ENCODE data around the gene PRPS1L1.

Gene PRPS1L1

DNA sequence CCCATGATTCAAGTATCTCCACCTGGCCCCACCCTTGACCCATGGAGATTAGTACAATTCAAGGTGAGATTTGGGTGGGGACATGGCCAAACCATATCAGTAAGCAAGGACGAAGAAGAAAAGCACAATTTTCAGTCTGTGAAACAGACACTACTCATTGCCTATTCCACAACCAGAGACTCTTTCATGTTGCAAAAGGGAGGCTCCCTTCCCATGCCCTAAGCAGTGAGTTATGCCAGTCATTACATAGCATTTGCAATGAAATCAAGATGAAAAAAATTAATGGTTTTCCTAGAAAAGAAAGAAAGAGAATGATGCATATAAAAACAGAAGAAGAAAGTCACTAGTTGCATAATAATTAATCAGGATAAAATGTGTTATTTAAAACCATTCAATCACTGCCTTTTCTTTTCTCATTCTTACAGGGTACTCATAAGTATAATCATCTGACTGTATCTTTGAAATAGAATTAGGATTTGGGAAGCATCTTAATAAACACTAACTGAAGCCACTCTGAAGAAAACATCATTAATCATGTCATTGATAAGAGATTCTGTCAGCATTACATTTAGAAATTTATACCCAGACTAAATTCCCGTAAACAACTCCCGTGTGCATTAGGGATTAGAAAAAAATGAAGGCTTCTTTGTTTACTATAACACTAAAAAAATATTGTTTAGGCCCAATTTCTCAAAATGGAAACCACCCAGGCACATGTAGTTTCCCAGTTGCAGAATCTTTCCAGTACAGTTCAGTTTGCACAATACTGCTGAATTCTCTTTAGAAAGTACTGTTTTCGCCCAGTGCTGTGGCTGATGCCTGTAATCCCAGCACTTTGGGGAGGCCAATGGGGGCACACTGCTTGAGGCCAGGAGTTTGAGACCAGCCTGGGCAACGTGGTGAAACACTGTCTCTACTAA is 9.1 kb downstream of the PRPS1L1 start:
- H3K4me1 ChIP-seq (ENCODE audit: control insufficient read depth, low read length) = no peaks in the 10 kb centered on the region
- H3K4me3 ChIP-seq (ENCODE audit: low read length) = no peak overlapping the region
- peaks cover 4% of the 10 kb centered on the region; the same call in 1 of the 2 replicates for H3K27me3 ChIP-seq (ENCODE audit: control insufficient read depth, low read length)
- no peaks in the 10 kb centered on the region for H3K79me2 ChIP-seq (ENCODE audit: control insufficient read depth, low read length)
- no peaks in the 10 kb centered on the region for H3K9me3 ChIP-seq (ENCODE audit: control insufficient read depth, insufficient read depth, low read length)
- no peaks in the 10 kb centered on the region for H3F3A ChIP-seq (ENCODE audit: control insufficient read depth, insufficient read depth)
- H3K9me2 ChIP-seq (replicated peaks; ENCODE audit: control insufficient read depth, low read length) = no peaks in the 10 kb centered on the region
- TF ChIP-seq EZH2phosphoT487 (IDR thresholded peaks at IDR 0.05; ENCODE audit: borderline replicate concordance, low read length) = no peak
- TF ChIP-seq, protein P1, sequence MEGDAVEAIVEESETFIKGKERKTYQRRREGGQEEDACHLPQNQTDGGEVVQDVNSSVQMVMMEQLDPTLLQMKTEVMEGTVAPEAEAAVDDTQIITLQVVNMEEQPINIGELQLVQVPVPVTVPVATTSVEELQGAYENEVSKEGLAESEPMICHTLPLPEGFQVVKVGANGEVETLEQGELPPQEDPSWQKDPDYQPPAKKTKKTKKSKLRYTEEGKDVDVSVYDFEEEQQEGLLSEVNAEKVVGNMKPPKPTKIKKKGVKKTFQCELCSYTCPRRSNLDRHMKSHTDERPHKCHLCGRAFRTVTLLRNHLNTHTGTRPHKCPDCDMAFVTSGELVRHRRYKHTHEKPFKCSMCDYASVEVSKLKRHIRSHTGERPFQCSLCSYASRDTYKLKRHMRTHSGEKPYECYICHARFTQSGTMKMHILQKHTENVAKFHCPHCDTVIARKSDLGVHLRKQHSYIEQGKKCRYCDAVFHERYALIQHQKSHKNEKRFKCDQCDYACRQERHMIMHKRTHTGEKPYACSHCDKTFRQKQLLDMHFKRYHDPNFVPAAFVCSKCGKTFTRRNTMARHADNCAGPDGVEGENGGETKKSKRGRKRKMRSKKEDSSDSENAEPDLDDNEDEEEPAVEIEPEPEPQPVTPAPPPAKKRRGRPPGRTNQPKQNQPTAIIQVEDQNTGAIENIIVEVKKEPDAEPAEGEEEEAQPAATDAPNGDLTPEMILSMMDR (IDR thresholded peaks at IDR 0.05; ENCODE audit: low read depth, low read length, poor library complexity, severe bottlenecking) = no peak
- H3K4me2 ChIP-seq (ENCODE audit: low read length) = no peak overlapping the region
- no peak overlapping the region for H3K27ac ChIP-seq (ENCODE audit: low read depth, low read length)
- no peaks in the 10 kb centered on the region for H3K36me3 ChIP-seq (ENCODE audit: control insufficient read depth, low read length)
- no peaks in the 10 kb centered on the region for H4K20me1 ChIP-seq (ENCODE audit: control insufficient read depth, insufficient read depth, low read depth, low read length)

DNA sequence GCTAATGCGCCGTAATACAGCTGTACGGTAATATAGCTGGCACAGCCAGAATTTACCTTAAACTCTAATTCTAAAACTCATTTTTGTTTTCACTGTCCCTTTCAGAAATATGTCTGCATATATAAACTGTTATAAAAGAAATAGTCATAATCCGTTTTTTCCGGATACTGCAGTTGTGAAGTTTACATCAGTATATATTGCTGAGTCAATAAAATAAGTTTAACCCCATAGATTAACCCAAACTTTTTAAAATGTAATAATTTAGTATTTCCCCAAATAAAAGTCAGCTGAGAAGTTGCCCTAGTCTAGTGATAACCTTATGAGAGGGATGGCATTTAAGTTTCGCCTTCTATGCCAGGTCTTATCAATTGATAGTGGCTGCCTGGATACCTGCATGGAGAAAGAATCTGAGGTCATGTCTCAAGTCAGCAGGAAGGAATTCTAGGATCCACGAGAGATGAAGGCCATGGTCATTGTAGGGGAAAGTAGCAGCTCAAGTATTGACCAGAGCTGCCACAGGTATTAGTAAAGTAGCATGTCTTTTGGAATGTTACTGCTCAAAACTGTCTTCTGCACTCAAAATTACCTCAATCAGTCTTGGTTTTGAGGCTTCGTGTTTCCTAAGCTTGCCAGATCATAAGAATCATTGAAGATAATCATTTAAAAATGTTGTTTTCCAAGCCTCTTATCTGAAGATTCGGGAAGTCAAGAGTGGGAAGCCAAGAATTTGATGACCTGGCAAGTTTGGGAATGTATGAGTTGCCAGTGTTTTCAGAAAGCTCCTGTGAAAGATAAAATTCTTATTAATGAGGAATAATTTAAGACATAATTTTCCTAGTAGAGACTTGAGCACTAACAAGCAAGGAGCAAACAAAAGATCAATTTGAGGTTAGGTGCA is 10.8 kb downstream of the PRPS1L1 start:
- H4K20me1 ChIP-seq (ENCODE audit: control insufficient read depth, insufficient read depth, low read depth, low read length) = no peaks in the 10 kb centered on the region
- H3K4me3 ChIP-seq (ENCODE audit: low read length) = no peak overlapping the region
- no peaks in the 10 kb centered on the region for H3K4me1 ChIP-seq (ENCODE audit: control insufficient read depth, low read length)
- no peak overlapping the region for H3K27ac ChIP-seq (ENCODE audit: low read depth, low read length)
- no peaks in the 10 kb centered on the region for H3K9me3 ChIP-seq (ENCODE audit: control insufficient read depth, insufficient read depth, low read length)
- no peak for TF ChIP-seq EZH2phosphoT487 (IDR thresholded peaks at IDR 0.05; ENCODE audit: borderline replicate concordance, low read length)
- TF ChIP-seq, protein P1 (IDR thresholded peaks at IDR 0.05; ENCODE audit: low read depth, low read length, poor library complexity, severe bottlenecking) = no peak
- H3K36me3 ChIP-seq (ENCODE audit: control insufficient read depth, low read length) = no peaks in the 10 kb centered on the region
- peaks cover 4% of the 10 kb centered on the region; the same call in 1 of the 2 replicates for H3K27me3 ChIP-seq (ENCODE audit: control insufficient read depth, low read length)
- no peaks in the 10 kb centered on the region for H3K79me2 ChIP-seq (ENCODE audit: control insufficient read depth, low read length)
- no peaks in the 10 kb centered on the region for H3F3A ChIP-seq (ENCODE audit: control insufficient read depth, insufficient read depth)
- H3K4me2 ChIP-seq (ENCODE audit: low read length) = no peak overlapping the region
- no peaks in the 10 kb centered on the region for H3K9me2 ChIP-seq (replicated peaks; ENCODE audit: control insufficient read depth, low read length)

DNA sequence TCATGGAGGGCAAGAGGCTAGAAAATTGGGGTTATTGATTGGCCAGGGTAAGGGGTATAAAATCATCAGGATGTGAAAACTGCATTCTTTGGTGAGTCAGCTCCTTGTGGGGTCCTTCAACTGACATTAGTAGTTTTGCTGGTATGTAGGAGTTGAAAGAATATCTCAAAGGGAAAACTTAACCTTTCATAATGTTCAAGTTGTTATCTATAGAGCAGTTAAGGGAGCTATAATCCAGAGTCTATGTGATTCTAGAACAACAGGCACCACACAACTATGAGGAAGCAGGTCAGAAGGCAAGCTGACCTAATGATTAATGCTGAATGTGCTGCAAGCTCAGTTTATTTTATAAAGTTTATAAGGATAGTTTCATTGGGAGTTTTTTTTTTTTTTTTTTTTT is 13.7 kb downstream of the PRPS1L1 start:
- Histone ChIP-seq H3K4me1 (ENCODE audit: control insufficient read depth, low read length) (no peaks in the 10 kb centered on the region), H3K27ac (ENCODE audit: low read depth, low read length) (no peak overlapping the region), H4K20me1 (ENCODE audit: control insufficient read depth, insufficient read depth, low read depth, low read length) (no peaks in the 10 kb centered on the region), H3K9me3 (ENCODE audit: control insufficient read depth, insufficient read depth, low read length) (no peaks in the 10 kb centered on the region), H3K4me3 (ENCODE audit: low read length) (no peak overlapping the region), H3K9me2 (replicated peaks; ENCODE audit: control insufficient read depth, low read length) (no peaks in the 10 kb centered on the region), H3F3A (ENCODE audit: control insufficient read depth, insufficient read depth) (no peaks in the 10 kb centered on the region), H3K36me3 (ENCODE audit: control insufficient read depth, low read length) (no peaks in the 10 kb centered on the region), H3K27me3 (ENCODE audit: control insufficient read depth, low read length) (peaks cover 8% of the 10 kb centered on the region), H3K4me2 (ENCODE audit: low read length) (no peak overlapping the region), H3K79me2 (ENCODE audit: control insufficient read depth, low read length) (no peaks in the 10 kb centered on the region)
- TF ChIP-seq, protein P1 (IDR thresholded peaks at IDR 0.05; ENCODE audit: low read depth, low read length, poor library complexity, severe bottlenecking) = no peak
- TF ChIP-seq EZH2phosphoT487 (IDR thresholded peaks at IDR 0.05; ENCODE audit: borderline replicate concordance, low read length) = no peak
